CD4-positive, alpha-beta T cell treated with Interleukin-6 for 4 hours (primary cell): ENCODE data around the gene SPIRE2.
A peak's percentile ranks its signal among the peaks of the same experiment; 100 is the strongest.
"Not testable (repeated sequence)": the region's sequence is repeated elsewhere in the genome, so short reads cannot be mapped to it uniquely, and the experiment has no call there.

Experiments
- DNase-seq: peaks from one replicate; pipeline ENCODE4 v3.0.0-alpha.2; 2020; ENCODE audit warnings: mixed read lengths

SPIRE2 gene

DNA sequence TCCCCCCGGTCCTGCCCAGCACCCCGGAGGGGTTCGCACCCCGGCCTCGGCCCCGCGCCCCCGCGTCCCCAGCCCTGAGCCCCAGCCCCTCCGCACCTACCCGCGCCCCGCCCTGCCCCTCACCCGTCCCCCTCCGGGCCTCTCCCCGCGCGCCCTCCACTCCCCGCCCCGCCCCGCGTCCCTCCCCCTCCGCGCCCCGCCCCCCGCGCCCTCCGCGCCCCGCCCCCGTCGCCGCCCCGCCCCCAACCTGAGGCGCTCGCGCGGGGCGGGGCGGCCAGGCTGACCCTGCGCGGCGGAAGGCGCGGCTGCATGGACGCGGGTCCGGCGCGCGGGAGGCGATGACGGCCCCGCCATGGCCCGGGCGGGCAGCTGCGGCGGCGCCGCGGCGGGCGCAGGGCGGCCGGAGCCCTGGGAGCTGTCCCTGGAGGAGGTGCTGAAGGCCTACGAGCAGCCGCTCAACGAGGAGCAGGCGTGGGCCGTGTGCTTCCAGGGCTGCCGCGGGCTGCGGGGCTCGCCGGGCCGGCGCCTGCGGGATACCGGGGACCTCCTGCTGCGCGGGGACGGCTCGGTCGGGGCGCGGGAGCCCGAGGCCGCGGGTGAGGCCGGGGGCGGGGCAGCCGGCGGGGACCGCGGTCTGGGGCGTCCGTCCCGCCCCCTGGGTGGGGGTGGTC is at the start of gene SPIRE2:
SPIRE2 (plus strand) TSS at position 277 of the 671 bp plus-strand sequence; CDS start at position 353, 76 bp downstream.
- peak; percentile 74 for DNase-seq

DNA sequence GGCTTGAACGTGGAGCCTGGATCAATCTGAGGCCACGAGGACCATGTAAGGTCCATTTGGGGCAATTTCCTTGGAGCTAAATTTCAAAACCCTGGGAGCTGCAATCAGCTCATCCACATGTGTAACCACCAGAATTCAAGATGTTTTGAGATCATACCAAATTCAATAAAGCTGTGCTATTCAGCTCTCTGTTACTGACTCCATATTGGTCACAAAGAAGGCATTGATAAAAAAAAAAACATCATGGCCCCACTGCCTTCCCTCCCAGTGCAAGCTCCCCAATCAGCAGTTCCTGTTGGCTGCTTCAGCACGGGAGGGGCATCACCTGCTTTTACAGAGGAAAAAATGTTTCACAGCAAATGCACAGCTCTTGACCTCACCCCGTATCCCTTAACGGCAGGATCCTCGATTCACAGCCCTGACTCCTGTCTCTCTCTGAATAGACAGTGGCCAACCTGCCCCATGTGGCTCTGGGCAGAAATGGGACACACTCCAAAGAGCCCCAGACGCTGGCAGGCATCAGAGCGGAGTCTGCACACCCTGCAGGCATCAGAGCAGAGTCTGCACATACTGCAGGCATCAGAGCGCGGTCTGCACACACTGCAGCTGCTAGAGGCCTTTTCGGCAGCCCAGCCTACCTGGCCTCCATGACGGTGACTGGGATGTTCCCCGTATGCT is 48.9 kb upstream of the SPIRE2 start:
- DNase-seq = no peak

- no peak for DNase-seq
Measured at GRCh38 chr16:89779909-89780305, 48.4 kb upstream of the SPIRE2 start.

DNA sequence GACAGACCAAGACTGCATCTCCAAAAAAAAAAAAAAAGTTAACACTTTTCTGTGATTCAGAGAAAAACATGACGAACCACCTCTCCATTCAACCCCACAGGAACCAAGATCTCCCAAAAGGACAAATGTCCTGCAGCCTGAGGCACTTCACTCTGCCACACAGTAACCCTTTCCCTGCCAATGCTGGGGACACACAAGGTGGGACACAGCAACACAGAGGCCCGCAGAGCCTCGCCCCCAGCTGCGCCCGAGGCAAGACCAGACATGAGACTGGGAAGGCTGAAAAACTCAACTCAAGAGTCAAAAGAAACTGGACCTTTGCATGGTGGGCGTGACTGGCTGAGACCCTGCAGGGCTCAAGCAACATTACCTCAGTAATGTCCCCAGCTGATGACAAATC is 45.8 kb upstream of the SPIRE2 start:
- DNase-seq = no peak

- not testable (repeated sequence) for DNase-seq
Measured at GRCh38 chr16:89783952-89784351, 44.3 kb upstream of the SPIRE2 start.

DNA sequence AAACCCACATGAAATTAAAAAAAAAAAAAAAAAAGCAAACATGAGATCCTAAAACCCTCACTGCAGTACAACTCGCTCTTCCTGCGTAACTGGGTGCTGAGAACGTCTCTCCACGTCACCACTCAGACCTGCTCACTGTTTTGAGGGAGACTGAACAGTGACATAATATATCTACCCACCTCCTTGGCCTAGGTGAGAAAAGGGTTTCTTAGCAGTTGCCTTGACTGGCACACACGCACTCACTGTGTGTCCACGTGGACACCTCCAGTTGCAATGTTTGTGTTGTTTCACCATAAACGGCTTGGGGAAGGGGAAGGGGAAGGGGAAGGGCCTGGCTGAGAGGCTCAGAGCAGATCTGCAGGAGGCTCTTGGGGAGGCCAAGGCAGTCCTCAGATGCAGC is 43.9 kb upstream of the SPIRE2 start:
- peak; percentile 17 for DNase-seq

DNA sequence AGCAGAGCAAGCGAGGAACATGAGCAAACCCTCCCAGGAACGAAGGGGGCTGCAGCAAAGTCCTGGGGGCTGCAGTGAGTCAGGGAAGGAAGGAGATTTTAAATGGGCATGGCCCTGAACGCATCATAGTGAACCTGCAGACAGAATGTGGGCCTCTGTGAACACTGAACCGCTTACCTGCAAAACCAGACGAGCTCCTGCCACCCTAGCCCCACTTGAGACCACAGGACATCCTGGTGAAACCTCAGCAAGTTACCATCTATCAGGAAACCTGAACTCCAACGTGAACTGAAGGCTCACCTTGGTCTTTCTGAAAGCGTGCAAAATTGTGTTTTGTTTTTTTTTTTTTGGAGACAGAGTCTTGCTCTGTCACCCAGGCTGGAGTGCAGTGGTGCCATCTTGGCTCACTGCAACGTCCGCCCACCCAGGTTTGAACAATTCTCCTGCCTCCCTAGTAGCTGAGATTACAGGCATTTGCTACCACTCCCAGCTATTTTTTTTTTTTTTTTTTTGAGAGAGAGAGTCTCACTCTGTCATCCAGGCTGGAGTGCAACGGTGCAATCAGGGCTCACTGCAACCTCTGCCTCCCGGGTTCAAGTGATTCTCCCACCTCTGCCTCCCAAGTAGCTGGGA is 42.6 kb upstream of the SPIRE2 start:
- DNase-seq = peak; percentile 62

GRCh38 chr16:89786474-89787364 is 41.6 kb upstream of the SPIRE2 start:
- no peak for DNase-seq

DNA sequence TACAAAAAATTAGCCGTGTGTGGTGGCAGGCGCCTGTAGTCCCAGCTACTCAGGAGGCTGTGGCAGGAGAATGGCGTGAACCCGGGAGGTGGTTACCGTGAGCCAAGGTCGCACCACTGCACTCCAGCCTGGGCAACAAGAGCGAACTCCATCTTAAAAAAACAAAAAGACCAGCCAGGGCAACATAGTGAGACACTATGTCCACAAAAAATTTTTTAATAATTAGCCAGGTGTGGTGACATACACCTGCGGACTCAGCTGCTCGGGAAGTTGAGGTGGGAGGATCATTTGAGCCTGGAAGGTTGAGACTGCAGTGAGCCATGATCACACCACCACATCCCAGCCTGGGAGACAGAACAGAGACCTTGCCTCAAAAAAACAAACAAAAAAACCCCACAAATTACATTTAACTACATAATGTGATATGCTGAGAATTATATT is 40.9 kb upstream of the SPIRE2 start:
- no peak for DNase-seq

DNA sequence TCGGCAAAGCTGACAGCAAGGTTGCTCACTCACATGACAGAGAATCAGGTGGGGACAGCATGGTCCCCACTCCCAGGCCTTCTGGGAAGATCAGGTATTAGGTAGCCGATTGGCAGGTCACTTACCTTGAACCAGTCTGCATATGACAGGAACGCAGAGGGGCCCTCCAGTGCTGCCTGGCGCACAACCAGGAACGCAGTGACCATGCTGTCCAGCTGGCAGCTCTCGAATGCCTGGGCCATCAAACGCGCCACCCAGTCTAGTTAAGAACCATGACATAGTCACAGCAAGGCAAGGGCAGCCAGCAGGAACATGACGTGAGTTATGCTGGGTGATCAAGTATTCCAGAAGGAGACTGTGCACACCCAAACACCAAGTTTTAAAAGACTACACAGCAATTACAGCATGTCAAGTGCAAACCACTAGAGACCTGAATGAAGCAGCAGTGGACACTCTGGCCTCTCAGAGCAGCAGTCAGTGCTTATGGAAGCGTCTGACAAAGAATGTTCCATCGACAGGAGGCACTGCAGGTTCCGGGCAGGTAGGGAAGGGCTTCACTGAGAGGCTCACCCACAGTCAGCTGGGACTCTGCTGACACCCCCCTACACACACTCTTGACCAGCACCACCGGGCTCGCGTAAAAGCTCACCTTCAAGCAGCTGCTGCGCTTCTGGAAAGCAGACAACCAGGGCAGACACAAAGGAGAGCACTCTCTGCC is 36.8 kb upstream of the SPIRE2 start:
- DNase-seq = no peak

DNA sequence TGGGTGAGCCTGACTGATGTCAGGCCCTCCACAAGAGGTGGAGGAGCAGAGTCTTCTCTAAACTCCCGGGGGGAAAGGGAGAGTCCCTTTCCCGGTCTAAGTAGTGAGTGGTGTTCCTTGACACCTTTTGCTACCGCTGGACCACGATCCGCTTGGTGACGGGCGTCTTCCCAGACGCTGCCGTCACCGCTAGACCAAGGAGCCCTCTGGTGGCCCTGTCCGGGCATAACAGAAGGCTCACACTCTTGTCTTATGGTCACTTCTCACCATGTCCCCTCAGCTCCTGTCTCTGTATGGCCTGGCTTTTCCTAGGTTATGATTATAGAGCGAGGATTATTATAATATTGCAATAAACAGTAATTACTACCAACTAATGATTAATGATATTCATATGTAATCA is 35.2 kb upstream of the SPIRE2 start:
- peak; percentile 56 for DNase-seq

GRCh38 chr16:89793955-89794354 is 34.3 kb upstream of the SPIRE2 start:
- DNase-seq = no peak

- no peak for DNase-seq
Measured at GRCh38 chr16:89795676-89796075, 32.6 kb upstream of the SPIRE2 start.

DNA sequence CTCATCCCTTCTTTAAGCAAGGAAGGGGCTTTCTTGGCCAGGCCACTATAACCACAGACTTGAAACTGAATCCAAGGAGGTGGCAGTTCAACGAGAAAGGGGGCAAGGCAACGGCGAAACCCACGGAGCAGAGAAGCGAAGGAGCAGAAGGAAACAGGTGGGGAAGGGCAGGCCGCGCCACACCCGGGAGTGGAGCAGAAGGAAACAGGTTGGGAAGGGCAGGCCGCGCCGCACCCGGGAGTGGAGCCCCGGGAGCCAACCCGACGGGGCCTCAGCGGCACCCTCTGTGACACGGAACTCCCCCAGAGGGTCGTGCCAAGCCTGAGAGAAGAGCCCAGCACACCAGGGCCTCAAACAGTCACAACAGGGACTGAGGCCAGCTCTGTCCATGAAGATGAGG is 32.2 kb upstream of the SPIRE2 start:
- DNase-seq = no peak

GRCh38 chr16:89798126-89798525 is 30.1 kb upstream of the SPIRE2 start:
- no peak for DNase-seq

- DNase-seq = no peak
Measured at GRCh38 chr16:89798832-89799370, 29.4 kb upstream of the SPIRE2 start.

- no peak for DNase-seq
Measured at GRCh38 chr16:89801800-89802199, 26.5 kb upstream of the SPIRE2 start.

GRCh38 chr16:89805136-89805905 is 23.0 kb upstream of the SPIRE2 start:
- DNase-seq = no peak

GRCh38 chr16:89806589-89807193 is 21.6 kb upstream of the SPIRE2 start:
- not testable (repeated sequence) for DNase-seq

GRCh38 chr16:89808475-89808874 is 19.8 kb upstream of the SPIRE2 start:
- no peak for DNase-seq

DNA sequence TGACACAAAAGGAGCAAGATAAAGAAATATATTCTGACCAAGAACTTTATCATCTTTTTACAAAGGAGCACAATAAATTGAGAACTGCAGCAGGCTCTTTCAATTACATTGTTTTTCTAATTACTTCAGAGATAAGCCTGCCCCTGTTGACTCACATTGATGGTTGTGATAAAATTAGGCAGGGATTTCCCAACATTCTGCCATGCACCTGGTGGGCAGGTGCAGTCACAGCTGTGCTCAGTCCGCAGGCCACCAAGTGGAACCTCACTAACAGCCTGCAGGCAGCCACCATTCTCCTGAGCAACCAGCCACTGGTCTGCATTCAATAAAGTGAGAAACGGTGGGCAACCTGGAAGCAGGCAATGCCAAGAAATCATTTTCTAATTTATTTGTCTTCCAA is 17.0 kb upstream of the SPIRE2 start:
- no peak for DNase-seq
